GM18508 (cell line): ENCODE data around the gene COL9A3.
"Not testable (repeated sequence)": the region's sequence is repeated elsewhere in the genome, so short reads cannot be mapped to it uniquely, and the experiment has no call there.

Experiments
- ATAC-seq: cut with Tn5 transposase; IDR thresholded peaks from one replicate; pipeline ENCODE4 v1.9.1; 2021; ENCODE audit warnings: moderate number of reproducible peaks; ENCODE audit not compliant: insufficient read depth, unreplicated experiment

Gene COL9A3

GRCh38 chr20:62848917-62849316 lies 32.1 kb downstream of the COL9A3 start:
- not testable (repeated sequence) for ATAC-seq

GRCh38 chr20:62849431-62849830 lies 32.6 kb downstream of the COL9A3 start:
- no peak for ATAC-seq

- no peak for ATAC-seq
Observed at GRCh38 chr20:62850333-62850974, 33.6 kb downstream of the COL9A3 start.

- ATAC-seq = no peak
Observed at GRCh38 chr20:62852196-62852595, 35.3 kb downstream of the COL9A3 start.

GRCh38 chr20:62852841-62853240 lies 36.0 kb downstream of the COL9A3 start:
- ATAC-seq = no peak

GRCh38 chr20:62853304-62853703 lies 36.5 kb downstream of the COL9A3 start:
- ATAC-seq = not testable (repeated sequence)

- ATAC-seq = no peak
Observed at GRCh38 chr20:62854121-62854520, 37.3 kb downstream of the COL9A3 start.

GRCh38 chr20:62855120-62855519 lies 38.3 kb downstream of the COL9A3 start:
- ATAC-seq = no peak

- ATAC-seq = no peak
Observed at GRCh38 chr20:62856931-62857619, 40.2 kb downstream of the COL9A3 start.

GRCh38 chr20:62858058-62858830 lies 41.4 kb downstream of the COL9A3 start:
- ATAC-seq = no peak

GRCh38 chr20:62859721-62860120 lies 42.9 kb downstream of the COL9A3 start:
- ATAC-seq = no peak

GRCh38 chr20:62860391-62860923 lies 43.6 kb downstream of the COL9A3 start:
- ATAC-seq = no peak

GRCh38 chr20:62860924-62861691 lies 44.3 kb downstream of the COL9A3 start:
- ATAC-seq = no peak

GRCh38 chr20:62861726-62862336 lies 45.0 kb downstream of the COL9A3 start, which contains the start of gene TCFL5:
Gene TCFL5, minus strand, starts transcription at chr20:62861822. Its CDS starts 152 bp downstream, at chr20:62861670.
- no peak for ATAC-seq

GRCh38 chr20:62864207-62864606 lies 47.4 kb downstream of the COL9A3 start:
- ATAC-seq = no peak

GRCh38 chr20:62872184-62872847 lies 55.5 kb downstream of the COL9A3 start:
- no peak for ATAC-seq

- ATAC-seq = no peak
Observed at GRCh38 chr20:62872862-62873261, 56.0 kb downstream of the COL9A3 start.

- ATAC-seq = no peak
Observed at GRCh38 chr20:62873280-62873679, 56.4 kb downstream of the COL9A3 start.

GRCh38 chr20:62873681-62874031 lies 56.8 kb downstream of the COL9A3 start:
- ATAC-seq = not testable (repeated sequence)
